GM08714 (cell line): ENCODE data around the gene UBE2Q2.

Experiments
- H3K4me3 ChIP-seq: fragments of 200-500 bp; sonication (Bioruptor generic); 2 replicates; pipeline ENCODE4 v1.5.1; 2014; ENCODE audit warnings: mild to moderate bottlenecking, low read length, inconsistent platforms
- ZNF274 ChIP-seq: IDR thresholded peaks from 2 replicates; pipeline ENCODE4 v1.6.1; 2012; ENCODE audit warnings: mild to moderate bottlenecking, low read depth, low read length

Gene UBE2Q2

DNA sequence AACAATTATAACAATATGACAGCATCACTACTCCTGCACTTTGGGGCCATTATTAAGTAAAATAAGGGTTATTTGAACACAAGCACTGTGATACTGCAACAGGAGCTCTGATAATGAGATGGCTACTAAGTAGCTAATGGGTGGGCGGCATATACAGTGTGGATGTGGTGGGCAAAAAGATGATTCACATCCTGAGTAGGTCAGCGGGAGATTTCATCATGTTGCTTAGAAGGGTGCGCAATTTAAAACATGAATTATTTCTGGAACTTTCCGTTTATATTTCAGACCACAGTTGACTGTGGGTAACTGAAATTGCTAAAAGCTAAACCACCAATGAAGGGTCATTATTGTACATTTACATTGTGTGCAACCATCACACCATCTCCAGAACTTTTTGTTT is 102.7 kb downstream of the UBE2Q2 start:
- no peak overlapping the region for H3K4me3 ChIP-seq
- TF ChIP-seq ZNF274: no peak

DNA sequence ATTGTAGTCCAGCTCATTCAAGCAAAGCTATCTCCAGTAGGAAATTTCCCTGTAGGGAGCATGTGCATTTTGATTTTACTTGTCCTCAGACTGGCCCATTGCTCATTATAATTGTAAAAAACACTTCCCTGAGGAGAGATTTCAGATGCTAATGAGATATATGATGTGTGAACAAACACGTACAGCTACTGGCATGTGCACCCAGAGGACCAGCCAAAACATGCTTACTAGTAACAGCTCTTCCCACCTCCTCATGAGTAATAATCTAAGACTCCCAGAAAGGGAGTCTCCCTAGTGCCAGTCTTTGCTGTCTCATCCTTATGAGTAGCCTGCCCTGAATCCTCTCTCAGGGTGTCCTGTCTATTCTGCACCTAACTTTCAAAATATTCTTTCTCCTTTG is 103.8 kb downstream of the UBE2Q2 start:
- no peak for TF ChIP-seq ZNF274
- no peak overlapping the region for H3K4me3 ChIP-seq

DNA sequence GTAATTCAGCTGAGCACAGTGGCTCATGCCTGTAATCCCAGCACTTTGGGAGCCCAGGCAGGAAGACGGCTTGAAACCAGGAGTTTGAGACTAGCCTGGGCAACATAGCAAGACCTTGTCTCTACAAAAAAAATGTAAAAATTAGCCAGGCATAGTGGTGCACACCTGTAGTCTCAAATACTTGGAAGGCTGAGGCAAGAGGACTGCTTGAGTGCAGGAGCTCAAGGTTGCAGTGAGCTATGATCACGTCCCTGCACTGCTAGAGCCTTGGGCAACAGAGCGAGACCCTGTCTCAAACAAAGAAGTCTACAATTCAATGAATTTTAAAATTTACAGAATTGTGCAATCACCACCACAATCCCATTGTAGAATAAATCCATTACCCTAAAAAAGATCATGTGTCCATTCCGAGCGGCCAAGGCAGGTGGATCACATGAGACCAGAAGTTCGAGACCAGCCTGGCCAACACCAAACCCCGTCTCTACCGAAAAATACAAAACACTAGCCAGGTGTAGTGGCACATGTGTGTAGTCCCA is 105.6 kb downstream of the UBE2Q2 start:
- H3K4me3 ChIP-seq: no peak overlapping the region
- TF ChIP-seq ZNF274: no peak
